ENCODE results near the gene ADAMTS13.

Gene ADAMTS13

DNA sequence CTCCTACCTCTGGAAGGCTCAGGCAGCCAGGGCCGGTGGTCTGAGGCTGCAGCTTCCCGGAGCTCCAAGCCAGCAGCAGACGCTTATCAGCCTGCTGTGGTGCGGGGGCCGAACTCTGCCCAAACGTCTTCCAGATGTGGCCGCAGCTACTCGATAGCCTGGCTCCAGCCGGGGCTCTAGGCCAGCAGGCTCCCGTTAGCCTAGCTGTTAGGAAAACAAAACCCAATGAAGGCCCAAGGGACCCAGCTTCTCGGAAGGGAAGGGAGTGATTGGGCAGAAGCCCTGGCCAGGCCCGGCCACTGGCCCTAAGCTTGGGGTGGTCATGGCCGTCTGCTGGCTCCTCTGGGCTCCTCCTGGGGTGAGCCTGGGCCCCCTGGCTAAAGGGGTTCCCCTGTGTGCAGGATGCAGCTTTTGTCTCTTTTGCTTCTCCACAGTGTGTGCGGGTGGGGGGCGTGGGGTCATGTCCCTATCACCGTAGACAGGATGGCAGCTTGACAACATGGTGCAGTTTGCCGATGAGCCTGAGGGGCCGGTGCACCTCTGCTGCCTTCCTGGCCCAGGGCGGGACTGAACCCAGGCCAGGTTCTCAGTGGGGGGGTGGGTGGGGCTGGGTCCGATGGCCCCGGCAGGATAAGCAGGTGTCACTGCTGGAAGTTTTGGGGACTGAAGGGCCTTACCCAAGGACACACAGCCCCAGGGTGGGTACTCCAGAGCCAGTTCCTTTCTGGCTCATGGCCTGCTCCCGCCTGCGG is 83.9 kb downstream of the ADAMTS13 start:
- no peaks in the 10 kb centered on the region for H3K79me2 ChIP-seq (ENCODE audit: insufficient read depth, low read length)
- peaks cover 18% of the 10 kb centered on the region; the same call in 1 of the 2 replicates for H3K27me3 ChIP-seq (ENCODE audit: insufficient read depth, low read length)
- TF ChIP-seq EZH2 (IDR thresholded peaks at IDR 0.05; ENCODE audit: borderline replicate concordance, low read length) (no peak), CTCF (IDR thresholded peaks at IDR 0.05; ENCODE audit: low read length) (no peak)
- no peak overlapping the region for H3K27ac ChIP-seq (ENCODE audit: low read depth, low read length, poor library complexity, severe bottlenecking)
- H3F3A ChIP-seq (ENCODE audit: insufficient read depth, low read length), result no peaks in the 10 kb centered on the region
- H3K9me2 ChIP-seq (ENCODE audit: low read depth, low read length), result no peaks in the 10 kb centered on the region
- H2AFZ ChIP-seq (ENCODE audit: low read length), result no peak overlapping the region
- H3K36me3 ChIP-seq (ENCODE audit: insufficient read depth, low read length), result no peaks in the 10 kb centered on the region; the same call in 1 of the 2 replicates
- no peak overlapping the region for H3K4me2 ChIP-seq (ENCODE audit: low read length)
- H3K4me1 ChIP-seq (ENCODE audit: insufficient read depth, low read length, severe bottlenecking), result no peaks in the 10 kb centered on the region
- H3K4me3 ChIP-seq (ENCODE audit: low read depth, low read length, poor library complexity, severe bottlenecking), result no peak overlapping the region
- peaks cover 6% of the 10 kb centered on the region; the same call in 1 of the 2 replicates for H3K9me3 ChIP-seq (ENCODE audit: low read length)
- no peak overlapping the region for H3K9ac ChIP-seq (ENCODE audit: low read length)
- no peaks in the 10 kb centered on the region for H4K20me1 ChIP-seq (ENCODE audit: insufficient read depth, low read length)

- H3K4me2 ChIP-seq (ENCODE audit: low read length), result no peak overlapping the region
- H3K9ac ChIP-seq (ENCODE audit: low read length), result no peak overlapping the region
- H3K27ac ChIP-seq (ENCODE audit: low read depth, low read length, poor library complexity, severe bottlenecking), result no peak overlapping the region
- no peaks in the 10 kb centered on the region for H3K4me1 ChIP-seq (ENCODE audit: insufficient read depth, low read length, severe bottlenecking)
- H3K9me3 ChIP-seq (ENCODE audit: low read length), result peaks cover 6% of the 10 kb centered on the region; the same call in 1 of the 2 replicates
- H3K4me3 ChIP-seq (ENCODE audit: low read depth, low read length, poor library complexity, severe bottlenecking), result no peak overlapping the region
- peaks cover 13% of the 10 kb centered on the region; the same call in 1 of the 2 replicates for H3K27me3 ChIP-seq (ENCODE audit: insufficient read depth, low read length)
- no peaks in the 10 kb centered on the region for H3K79me2 ChIP-seq (ENCODE audit: insufficient read depth, low read length)
- no peaks in the 10 kb centered on the region for H3F3A ChIP-seq (ENCODE audit: insufficient read depth, low read length)
- TF ChIP-seq EZH2 (IDR thresholded peaks at IDR 0.05; ENCODE audit: borderline replicate concordance, low read length), result no peak
- no peak for TF ChIP-seq CTCF (IDR thresholded peaks at IDR 0.05; ENCODE audit: low read length)
- no peaks in the 10 kb centered on the region for H4K20me1 ChIP-seq (ENCODE audit: insufficient read depth, low read length)
- H3K36me3 ChIP-seq (ENCODE audit: insufficient read depth, low read length), result no peaks in the 10 kb centered on the region; the same call in 1 of the 2 replicates
- no peak overlapping the region for H2AFZ ChIP-seq (ENCODE audit: low read length)
- no peaks in the 10 kb centered on the region for H3K9me2 ChIP-seq (ENCODE audit: low read depth, low read length)
Observed at GRCh38 chr9:133506653-133507038, 84.5 kb downstream of the ADAMTS13 start.

DNA sequence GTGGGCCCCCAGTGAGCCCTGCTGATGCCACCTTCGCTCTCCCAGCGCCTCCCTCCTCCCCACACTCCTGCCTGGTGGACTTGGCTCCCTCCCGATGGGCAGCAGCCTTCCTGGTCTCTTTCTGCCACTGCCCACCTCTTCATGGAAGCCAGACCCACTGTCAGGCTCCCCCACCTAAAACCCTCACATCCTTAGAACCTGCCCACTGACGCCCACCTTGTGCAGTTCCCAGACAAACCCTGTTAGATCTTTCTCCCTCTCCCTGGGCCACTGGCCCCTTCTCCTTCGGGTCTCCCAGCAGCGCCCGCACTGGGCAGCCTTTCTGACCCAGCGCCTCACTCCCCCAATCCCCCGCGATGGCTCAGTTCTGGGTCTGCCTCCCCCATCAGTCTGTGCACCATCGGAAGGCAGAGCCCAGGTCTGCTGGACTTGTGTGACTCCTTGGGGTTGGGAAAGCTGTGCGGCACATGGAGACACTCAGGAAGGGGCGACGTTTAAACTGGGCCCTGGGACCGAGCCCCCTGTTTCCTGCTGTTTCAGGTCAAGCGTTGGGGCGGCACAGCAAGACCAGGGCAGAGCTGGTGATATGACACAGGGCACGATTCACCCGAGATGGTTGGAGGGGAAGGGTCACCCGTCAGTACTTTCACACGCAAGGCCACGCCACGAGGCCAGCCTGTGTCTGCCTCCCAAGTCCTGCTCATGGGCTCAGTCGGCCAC is 85.2 kb downstream of the ADAMTS13 start:
- Histone ChIP-seq H3K27ac (ENCODE audit: low read depth, low read length, poor library complexity, severe bottlenecking) (no peak overlapping the region), H3K79me2 (ENCODE audit: insufficient read depth, low read length) (no peaks in the 10 kb centered on the region), H3K27me3 (ENCODE audit: insufficient read depth, low read length) (peaks cover 13% of the 10 kb centered on the region; the same call in 1 of the 2 replicates), H4K20me1 (ENCODE audit: insufficient read depth, low read length) (no peaks in the 10 kb centered on the region), H3K4me1 (ENCODE audit: insufficient read depth, low read length, severe bottlenecking) (no peaks in the 10 kb centered on the region), H3K9me3 (ENCODE audit: low read length) (peaks cover 4% of the 10 kb centered on the region; the same call in 1 of the 2 replicates), H3K9ac (ENCODE audit: low read length) (no peak overlapping the region), H3F3A (ENCODE audit: insufficient read depth, low read length) (no peaks in the 10 kb centered on the region), H3K4me3 (ENCODE audit: low read depth, low read length, poor library complexity, severe bottlenecking) (no peak overlapping the region), H2AFZ (ENCODE audit: low read length) (no peak overlapping the region), H3K4me2 (ENCODE audit: low read length) (no peak overlapping the region), H3K9me2 (ENCODE audit: low read depth, low read length) (no peaks in the 10 kb centered on the region), H3K36me3 (ENCODE audit: insufficient read depth, low read length) (no peaks in the 10 kb centered on the region; the same call in 1 of the 2 replicates)
- TF ChIP-seq CTCF (IDR thresholded peaks at IDR 0.05; ENCODE audit: low read length), result no peak
- TF ChIP-seq EZH2 (IDR thresholded peaks at IDR 0.05; ENCODE audit: borderline replicate concordance, low read length), result no peak
